ENCODE measurements around the gene ZNF654. TPM values are rescaled to one million over a fixed set of nuclear protein-coding genes. Genes with fewer than 3 reads are reported as not detected.

The ZNF654 gene
- polyA plus RNA-seq, 1 donor from 2014 or later, result 20.4 TPM

DNA sequence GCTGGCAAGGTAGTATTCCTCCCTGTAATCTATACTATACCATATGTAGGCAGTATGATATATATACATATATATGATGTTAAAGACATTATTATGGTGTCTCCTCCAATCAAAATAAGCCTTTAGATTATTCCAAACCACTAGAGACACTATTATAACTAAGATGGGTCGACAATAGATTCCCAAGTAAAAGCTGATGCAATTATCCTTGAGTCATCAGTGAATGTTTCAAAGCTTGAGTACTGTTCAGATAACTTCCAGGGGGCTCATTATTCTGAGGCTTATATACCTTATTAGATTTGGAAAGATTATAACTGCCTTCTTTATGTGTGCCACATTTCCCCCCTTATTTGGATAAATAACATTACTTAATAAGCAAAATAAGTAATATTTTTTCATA is 78.8 kb downstream of the ZNF654 start:
- Histone ChIP-seq H2AFZ (ENCODE audit: low read depth, low read length) (no peak overlapping the region), H4K20me1 (ENCODE audit: insufficient read depth) (no peaks in the 10 kb centered on the region), H3K27ac (ENCODE audit: low read length) (no peak overlapping the region), H3K79me2 (replicated peaks; ENCODE audit: insufficient read depth, low read length) (no peaks in the 10 kb centered on the region), H3K36me3 (ENCODE audit: insufficient read depth, low read length) (no peaks in the 10 kb centered on the region), H3F3A (ENCODE audit: insufficient read depth, low read length, poor library complexity, severe bottlenecking) (no peaks in the 10 kb centered on the region), H3K27me3 (ENCODE audit: insufficient read depth, low read depth, low read length) (no peaks in the 10 kb centered on the region), H3K4me3 (ENCODE audit: low read length) (no peak overlapping the region), H3K4me2 (ENCODE audit: low read length) (no peak overlapping the region), H3K9me3 (ENCODE audit: low read length) (no peaks in the 10 kb centered on the region), H3K9ac (ENCODE audit: low read length) (no peak overlapping the region), H3K9me2 (ENCODE audit: insufficient read depth, low read length) (no peaks in the 10 kb centered on the region)
- no peak for TF ChIP-seq EP300 (conservative IDR thresholded peaks at IDR 0.05; ENCODE audit: poor library complexity, severe bottlenecking)
- TF ChIP-seq RAD21 (conservative IDR thresholded peaks at IDR 0.05), result no peak
- TF ChIP-seq, protein P1, sequence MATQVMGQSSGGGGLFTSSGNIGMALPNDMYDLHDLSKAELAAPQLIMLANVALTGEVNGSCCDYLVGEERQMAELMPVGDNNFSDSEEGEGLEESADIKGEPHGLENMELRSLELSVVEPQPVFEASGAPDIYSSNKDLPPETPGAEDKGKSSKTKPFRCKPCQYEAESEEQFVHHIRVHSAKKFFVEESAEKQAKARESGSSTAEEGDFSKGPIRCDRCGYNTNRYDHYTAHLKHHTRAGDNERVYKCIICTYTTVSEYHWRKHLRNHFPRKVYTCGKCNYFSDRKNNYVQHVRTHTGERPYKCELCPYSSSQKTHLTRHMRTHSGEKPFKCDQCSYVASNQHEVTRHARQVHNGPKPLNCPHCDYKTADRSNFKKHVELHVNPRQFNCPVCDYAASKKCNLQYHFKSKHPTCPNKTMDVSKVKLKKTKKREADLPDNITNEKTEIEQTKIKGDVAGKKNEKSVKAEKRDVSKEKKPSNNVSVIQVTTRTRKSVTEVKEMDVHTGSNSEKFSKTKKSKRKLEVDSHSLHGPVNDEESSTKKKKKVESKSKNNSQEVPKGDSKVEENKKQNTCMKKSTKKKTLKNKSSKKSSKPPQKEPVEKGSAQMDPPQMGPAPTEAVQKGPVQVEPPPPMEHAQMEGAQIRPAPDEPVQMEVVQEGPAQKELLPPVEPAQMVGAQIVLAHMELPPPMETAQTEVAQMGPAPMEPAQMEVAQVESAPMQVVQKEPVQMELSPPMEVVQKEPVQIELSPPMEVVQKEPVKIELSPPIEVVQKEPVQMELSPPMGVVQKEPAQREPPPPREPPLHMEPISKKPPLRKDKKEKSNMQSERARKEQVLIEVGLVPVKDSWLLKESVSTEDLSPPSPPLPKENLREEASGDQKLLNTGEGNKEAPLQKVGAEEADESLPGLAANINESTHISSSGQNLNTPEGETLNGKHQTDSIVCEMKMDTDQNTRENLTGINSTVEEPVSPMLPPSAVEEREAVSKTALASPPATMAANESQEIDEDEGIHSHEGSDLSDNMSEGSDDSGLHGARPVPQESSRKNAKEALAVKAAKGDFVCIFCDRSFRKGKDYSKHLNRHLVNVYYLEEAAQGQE (IDR thresholded peaks at IDR 0.05; ENCODE audit: borderline replicate concordance), result no peak
- TF ChIP-seq SMC3 (conservative IDR thresholded peaks at IDR 0.05; ENCODE audit: poor library complexity), result no peak
- no peak for TF ChIP-seq TAF1 (IDR thresholded peaks at IDR 0.05; ENCODE audit: low read depth)
- TF ChIP-seq MXI1 (conservative IDR thresholded peaks at IDR 0.05; ENCODE audit: poor library complexity, severe bottlenecking), result no peak

DNA sequence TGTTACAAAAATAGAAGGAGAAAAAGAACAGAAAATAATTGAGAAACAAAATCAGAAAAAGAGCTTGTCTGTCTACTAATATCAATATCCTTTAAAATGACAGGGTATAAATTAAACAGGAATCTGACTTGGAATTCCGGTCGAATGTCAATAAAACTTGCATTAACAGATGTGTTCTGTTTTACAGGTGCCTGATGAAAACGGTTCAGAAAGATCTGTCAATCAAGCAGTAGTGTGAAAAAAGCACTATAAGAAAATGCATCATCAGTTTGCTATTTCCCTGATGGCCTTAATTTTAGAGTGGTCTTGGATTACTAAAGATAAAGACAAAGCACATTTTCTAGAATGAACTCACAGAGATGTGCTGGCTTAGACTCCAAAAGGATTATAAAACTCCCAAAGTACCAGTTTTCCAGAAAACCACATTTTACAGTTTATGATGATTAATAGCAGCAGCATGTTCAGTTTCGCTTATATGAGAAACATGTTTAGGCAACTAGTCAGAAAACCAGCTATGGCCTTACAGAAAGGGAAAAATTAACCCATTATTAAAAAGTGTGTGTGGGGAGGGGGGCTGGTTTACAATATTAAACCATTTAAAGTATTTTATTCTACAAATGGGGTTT is 82.5 kb downstream of the ZNF654 start:
- Histone ChIP-seq H3K9ac (ENCODE audit: low read length) (no peak overlapping the region), H4K20me1 (ENCODE audit: insufficient read depth) (no peaks in the 10 kb centered on the region), H3K9me3 (ENCODE audit: low read length) (no peaks in the 10 kb centered on the region), H3K79me2 (replicated peaks; ENCODE audit: insufficient read depth, low read length) (no peaks in the 10 kb centered on the region), H3K9me2 (ENCODE audit: insufficient read depth, low read length) (no peaks in the 10 kb centered on the region), H3F3A (ENCODE audit: insufficient read depth, low read length, poor library complexity, severe bottlenecking) (no peaks in the 10 kb centered on the region), H3K27ac (ENCODE audit: low read length) (no peak overlapping the region), H3K27me3 (ENCODE audit: insufficient read depth, low read depth, low read length) (no peaks in the 10 kb centered on the region), H3K4me2 (ENCODE audit: low read length) (no peak overlapping the region), H3K36me3 (ENCODE audit: insufficient read depth, low read length) (no peaks in the 10 kb centered on the region), H2AFZ (ENCODE audit: low read depth, low read length) (no peak overlapping the region), H3K4me3 (ENCODE audit: low read length) (no peak overlapping the region)
- no peak for TF ChIP-seq RAD21 (conservative IDR thresholded peaks at IDR 0.05)
- no peak for TF ChIP-seq EZH2 (IDR thresholded peaks at IDR 0.05; ENCODE audit: borderline replicate concordance, insufficient read depth, low read length, poor library complexity, severe bottlenecking)
- TF ChIP-seq, protein P1 (IDR thresholded peaks at IDR 0.05; ENCODE audit: borderline replicate concordance), result no peak
- TF ChIP-seq, protein P2, sequence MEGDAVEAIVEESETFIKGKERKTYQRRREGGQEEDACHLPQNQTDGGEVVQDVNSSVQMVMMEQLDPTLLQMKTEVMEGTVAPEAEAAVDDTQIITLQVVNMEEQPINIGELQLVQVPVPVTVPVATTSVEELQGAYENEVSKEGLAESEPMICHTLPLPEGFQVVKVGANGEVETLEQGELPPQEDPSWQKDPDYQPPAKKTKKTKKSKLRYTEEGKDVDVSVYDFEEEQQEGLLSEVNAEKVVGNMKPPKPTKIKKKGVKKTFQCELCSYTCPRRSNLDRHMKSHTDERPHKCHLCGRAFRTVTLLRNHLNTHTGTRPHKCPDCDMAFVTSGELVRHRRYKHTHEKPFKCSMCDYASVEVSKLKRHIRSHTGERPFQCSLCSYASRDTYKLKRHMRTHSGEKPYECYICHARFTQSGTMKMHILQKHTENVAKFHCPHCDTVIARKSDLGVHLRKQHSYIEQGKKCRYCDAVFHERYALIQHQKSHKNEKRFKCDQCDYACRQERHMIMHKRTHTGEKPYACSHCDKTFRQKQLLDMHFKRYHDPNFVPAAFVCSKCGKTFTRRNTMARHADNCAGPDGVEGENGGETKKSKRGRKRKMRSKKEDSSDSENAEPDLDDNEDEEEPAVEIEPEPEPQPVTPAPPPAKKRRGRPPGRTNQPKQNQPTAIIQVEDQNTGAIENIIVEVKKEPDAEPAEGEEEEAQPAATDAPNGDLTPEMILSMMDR (IDR thresholded peaks at IDR 0.05; ENCODE audit: poor library complexity, severe bottlenecking), result no peak
- TF ChIP-seq POLR2AphosphoS5 (IDR thresholded peaks at IDR 0.05), result no peak
- TF ChIP-seq MXI1 (conservative IDR thresholded peaks at IDR 0.05; ENCODE audit: poor library complexity, severe bottlenecking), result no peak
- TF ChIP-seq EP300 (conservative IDR thresholded peaks at IDR 0.05; ENCODE audit: poor library complexity, severe bottlenecking), result no peak
- no peak for TF ChIP-seq SMC3 (conservative IDR thresholded peaks at IDR 0.05; ENCODE audit: poor library complexity)
- TF ChIP-seq TAF1 (IDR thresholded peaks at IDR 0.05; ENCODE audit: low read depth), result no peak
